ENCODE measurements around the gene CAPG. TPM values are rescaled to one million over a fixed set of nuclear protein-coding genes. Genes with fewer than 3 reads are reported as not detected.

CAPG gene
- total RNA-seq, 1 experiment from 2014 or later: 117 TPM

- Mint-ChIP-seq H3K36me3 (no peaks in the 10 kb centered on the region), H3K4me1 (peaks cover 47% of the 10 kb centered on the region), H3K27me3 (ENCODE audit: low read depth) (peaks cover 35% of the 10 kb centered on the region), H3K4me3 (no peak overlapping the region; the same call in 1 of the 2 replicates), H3K9me3 (peaks cover 6% of the 10 kb centered on the region; the same call in 1 of the 2 replicates), H3K27ac (peak overlapping the region; percentile 94)
- ChIA-PET CTCF (interaction anchor here (0.5 to 1.2 kb wide), 3 partner anchors 10 to 38 kb away, joined by 3 read pairs; no protein-coding TSS in a partner anchor), POLR2A (interaction anchor here (0.5 to 1.0 kb wide), 2 partner anchors 80 to 104 kb away, joined by 3 to 4 read pairs; partner anchors contain the start of gene MAT2A)
- no peak for DNase-seq (ENCODE audit: low spot score)
- peak; percentile 42 for ATAC-seq
- no peak for TF ChIP-seq GTF2I (CRISPR knock-in tag; conservative IDR thresholded peaks at IDR 0.05)
- TF ChIP-seq, protein P1, sequence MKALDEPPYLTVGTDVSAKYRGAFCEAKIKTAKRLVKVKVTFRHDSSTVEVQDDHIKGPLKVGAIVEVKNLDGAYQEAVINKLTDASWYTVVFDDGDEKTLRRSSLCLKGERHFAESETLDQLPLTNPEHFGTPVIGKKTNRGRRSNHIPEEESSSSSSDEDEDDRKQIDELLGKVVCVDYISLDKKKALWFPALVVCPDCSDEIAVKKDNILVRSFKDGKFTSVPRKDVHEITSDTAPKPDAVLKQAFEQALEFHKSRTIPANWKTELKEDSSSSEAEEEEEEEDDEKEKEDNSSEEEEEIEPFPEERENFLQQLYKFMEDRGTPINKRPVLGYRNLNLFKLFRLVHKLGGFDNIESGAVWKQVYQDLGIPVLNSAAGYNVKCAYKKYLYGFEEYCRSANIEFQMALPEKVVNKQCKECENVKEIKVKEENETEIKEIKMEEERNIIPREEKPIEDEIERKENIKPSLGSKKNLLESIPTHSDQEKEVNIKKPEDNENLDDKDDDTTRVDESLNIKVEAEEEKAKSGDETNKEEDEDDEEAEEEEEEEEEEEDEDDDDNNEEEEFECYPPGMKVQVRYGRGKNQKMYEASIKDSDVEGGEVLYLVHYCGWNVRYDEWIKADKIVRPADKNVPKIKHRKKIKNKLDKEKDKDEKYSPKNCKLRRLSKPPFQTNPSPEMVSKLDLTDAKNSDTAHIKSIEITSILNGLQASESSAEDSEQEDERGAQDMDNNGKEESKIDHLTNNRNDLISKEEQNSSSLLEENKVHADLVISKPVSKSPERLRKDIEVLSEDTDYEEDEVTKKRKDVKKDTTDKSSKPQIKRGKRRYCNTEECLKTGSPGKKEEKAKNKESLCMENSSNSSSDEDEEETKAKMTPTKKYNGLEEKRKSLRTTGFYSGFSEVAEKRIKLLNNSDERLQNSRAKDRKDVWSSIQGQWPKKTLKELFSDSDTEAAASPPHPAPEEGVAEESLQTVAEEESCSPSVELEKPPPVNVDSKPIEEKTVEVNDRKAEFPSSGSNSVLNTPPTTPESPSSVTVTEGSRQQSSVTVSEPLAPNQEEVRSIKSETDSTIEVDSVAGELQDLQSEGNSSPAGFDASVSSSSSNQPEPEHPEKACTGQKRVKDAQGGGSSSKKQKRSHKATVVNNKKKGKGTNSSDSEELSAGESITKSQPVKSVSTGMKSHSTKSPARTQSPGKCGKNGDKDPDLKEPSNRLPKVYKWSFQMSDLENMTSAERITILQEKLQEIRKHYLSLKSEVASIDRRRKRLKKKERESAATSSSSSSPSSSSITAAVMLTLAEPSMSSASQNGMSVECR (CRISPR knock-in tag; IDR thresholded peaks at IDR 0.05; ENCODE audit: borderline replicate concordance): no peak
- TF ChIP-seq, protein P2, sequence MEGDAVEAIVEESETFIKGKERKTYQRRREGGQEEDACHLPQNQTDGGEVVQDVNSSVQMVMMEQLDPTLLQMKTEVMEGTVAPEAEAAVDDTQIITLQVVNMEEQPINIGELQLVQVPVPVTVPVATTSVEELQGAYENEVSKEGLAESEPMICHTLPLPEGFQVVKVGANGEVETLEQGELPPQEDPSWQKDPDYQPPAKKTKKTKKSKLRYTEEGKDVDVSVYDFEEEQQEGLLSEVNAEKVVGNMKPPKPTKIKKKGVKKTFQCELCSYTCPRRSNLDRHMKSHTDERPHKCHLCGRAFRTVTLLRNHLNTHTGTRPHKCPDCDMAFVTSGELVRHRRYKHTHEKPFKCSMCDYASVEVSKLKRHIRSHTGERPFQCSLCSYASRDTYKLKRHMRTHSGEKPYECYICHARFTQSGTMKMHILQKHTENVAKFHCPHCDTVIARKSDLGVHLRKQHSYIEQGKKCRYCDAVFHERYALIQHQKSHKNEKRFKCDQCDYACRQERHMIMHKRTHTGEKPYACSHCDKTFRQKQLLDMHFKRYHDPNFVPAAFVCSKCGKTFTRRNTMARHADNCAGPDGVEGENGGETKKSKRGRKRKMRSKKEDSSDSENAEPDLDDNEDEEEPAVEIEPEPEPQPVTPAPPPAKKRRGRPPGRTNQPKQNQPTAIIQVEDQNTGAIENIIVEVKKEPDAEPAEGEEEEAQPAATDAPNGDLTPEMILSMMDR (IDR thresholded peaks at IDR 0.05): no peak
- TF ChIP-seq EMX1 (CRISPR knock-in tag; IDR thresholded peaks at IDR 0.05): peak; percentile 53; the same call in 1 of the 2 replicates
- TF ChIP-seq ZNF423 (CRISPR knock-in tag; IDR thresholded peaks at IDR 0.05): peak; percentile 2; the same call in 1 of the 2 replicates
- TF ChIP-seq USF1 (CRISPR knock-in tag; IDR thresholded peaks at IDR 0.05): peak; percentile 38; the same call in 1 of the 2 replicates
Measured at GRCh38 chr2:85458601-85459563, 48.7 kb upstream of the CAPG start.

- no peak for ATAC-seq
- Mint-ChIP-seq H3K27me3 (ENCODE audit: low read depth) (peaks cover 35% of the 10 kb centered on the region), H3K4me3 (no peak overlapping the region), H3K27ac (peak overlapping the region; percentile 2; the same call in 1 of the 2 replicates), H3K4me1 (peaks cover 47% of the 10 kb centered on the region), H3K36me3 (no peaks in the 10 kb centered on the region), H3K9me3 (peaks cover 6% of the 10 kb centered on the region; the same call in 1 of the 2 replicates)
- DNase-seq (ENCODE audit: low spot score): no peak
- CTCF ChIA-PET: interaction anchor here (0.5 to 1.2 kb wide), 4 partner anchors 11 to 67 kb away, joined by 3 read pairs; no protein-coding TSS in a partner anchor
- TF ChIP-seq IRF1 (CRISPR knock-in tag; IDR thresholded peaks at IDR 0.05) (no peak), E2F1 (CRISPR knock-in tag; IDR thresholded peaks at IDR 0.05) (no peak), TEAD1 (CRISPR knock-in tag; IDR thresholded peaks at IDR 0.05) (no peak), TCF7 (CRISPR knock-in tag; IDR thresholded peaks at IDR 0.05; ENCODE audit: low read depth) (no peak), FOXP1 (CRISPR knock-in tag; IDR thresholded peaks at IDR 0.05; ENCODE audit: borderline replicate concordance) (no peak), MXD4 (CRISPR knock-in tag; IDR thresholded peaks at IDR 0.05; ENCODE audit: borderline replicate concordance) (no peak), SMAD4 (CRISPR knock-in tag; IDR thresholded peaks at IDR 0.05) (no peak)
- TF ChIP-seq, protein P3, sequence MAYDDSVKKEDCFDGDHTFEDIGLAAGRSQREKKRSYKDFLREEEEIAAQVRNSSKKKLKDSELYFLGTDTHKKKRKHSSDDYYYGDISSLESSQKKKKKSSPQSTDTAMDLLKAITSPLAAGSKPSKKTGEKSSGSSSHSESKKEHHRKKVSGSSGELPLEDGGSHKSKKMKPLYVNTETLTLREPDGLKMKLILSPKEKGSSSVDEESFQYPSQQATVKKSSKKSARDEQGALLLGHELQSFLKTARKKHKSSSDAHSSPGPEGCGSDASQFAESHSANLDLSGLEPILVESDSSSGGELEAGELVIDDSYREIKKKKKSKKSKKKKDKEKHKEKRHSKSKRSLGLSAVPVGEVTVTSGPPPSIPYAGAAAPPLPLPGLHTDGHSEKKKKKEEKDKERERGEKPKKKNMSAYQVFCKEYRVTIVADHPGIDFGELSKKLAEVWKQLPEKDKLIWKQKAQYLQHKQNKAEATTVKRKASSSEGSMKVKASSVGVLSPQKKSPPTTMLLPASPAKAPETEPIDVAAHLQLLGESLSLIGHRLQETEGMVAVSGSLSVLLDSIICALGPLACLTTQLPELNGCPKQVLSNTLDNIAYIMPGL (CRISPR knock-in tag; IDR thresholded peaks at IDR 0.05): no peak
- POLR2A ChIA-PET: no interaction called here
Measured at GRCh38 chr2:85457877-85458316, 47.7 kb upstream of the CAPG start.

Data from WTC11 (cell line).